SK-N-SH (cell line): Measurements from ENCODE around the gene LSP1. TPM values are rescaled to one million over a fixed set of nuclear protein-coding genes. Genes with fewer than 3 reads are reported as not detected.

Source experiments
- CTCF ChIA-PET: fragments of 300-600, 350-600 bp; formaldehyde crosslinking; extraction: SDS; loops from one replicate; lab custom pipeline; 2021; lab: Yijun Ruan, JAX
- POLR2A ChIA-PET: fragments of 350-600 bp; sonication (Branson Sonifier 250); formaldehyde crosslinking; extraction: SDS; loops from one replicate; lab custom pipeline; 2020; ENCODE audit warnings: antibody characterized with exemption, inconsistent platforms; lab: Yijun Ruan, JAX
- DNase-seq: peaks from one replicate; pipeline ENCODE4 v3.0.0; 2012
- H2AFZ ChIP-seq: fragments of 200-600 bp; sonication (generic); 2 replicates; pipeline ENCODE4 v1.8.1; 2016; ENCODE audit warnings: antibody characterized with exemption, mild to moderate bottlenecking, low read depth
- H3F3A ChIP-seq: fragments of 200-600 bp; sonication (generic); replicated peaks from 2 replicates; pipeline ENCODE3; 2016; ENCODE audit warnings: antibody characterized with exemption, mild to moderate bottlenecking; ENCODE audit not compliant: insufficient read depth
- H3K27ac ChIP-seq, 2 experiments: fragments of 200-500 bp in 1 of 2; fragments of 200-600 bp in 1 of 2; sonication (Bioruptor generic) in 1 of 2; sonication (generic), shearing (Covaris generic) in 1 of 2; 2 replicates each; pipeline versions ENCODE4 v1.5.1 to v1.6.1; 2014 to 2016; ENCODE audit warnings: low read depth in 2 of 2, inconsistent platforms in 1 of 2, low read length in 1 of 2, mild to moderate bottlenecking in 1 of 2, mixed read lengths in 1 of 2
- H3K27me3 ChIP-seq: fragments of 200-600 bp; sonication (generic), shearing (Covaris generic); 2 replicates; pipeline ENCODE4 v1.6.1; 2016; ENCODE audit warnings: mixed run types; ENCODE audit not compliant: insufficient read depth
- H3K36me3 ChIP-seq, 2 experiments: fragments of 200-500 bp in 1 of 2; fragments of 200-600 bp in 1 of 2; sonication (Bioruptor generic) in 1 of 2; sonication (generic) in 1 of 2; replicated peaks in 1 of 2; 2 replicates each; pipeline versions ENCODE3 to v1.5.1; 2014 to 2016; ENCODE audit warnings: low read length in 1 of 2, mild to moderate bottlenecking in 1 of 2; ENCODE audit not compliant: insufficient read depth in 2 of 2, control insufficient read depth in 1 of 2
- H3K4me1 ChIP-seq, 2 experiments: fragments of 200-500 bp in 1 of 2; fragments of 200-600 bp in 1 of 2; sonication (Bioruptor generic) in 1 of 2; sonication (generic), shearing (Covaris generic) in 1 of 2; 2 replicates each; pipeline versions ENCODE4 v1.5.1 to v1.6.1; 2014 to 2016; ENCODE audit warnings: low read depth in 1 of 2, low read length in 1 of 2, mixed run types in 1 of 2; ENCODE audit not compliant: insufficient read depth in 2 of 2, control insufficient read depth in 1 of 2
- H3K4me2 ChIP-seq: fragments of 200-600 bp; sonication (generic), shearing (Covaris generic); 2 replicates; pipeline ENCODE4 v1.6.1; 2017; ENCODE audit warnings: mixed run types
- H3K4me3 ChIP-seq, 2 experiments: fragments of 200-500 bp in 1 of 2; fragments of 200-600 bp in 1 of 2; sonication (Bioruptor generic) in 1 of 2; sonication (generic), shearing (Covaris generic) in 1 of 2; 2 replicates each; pipeline versions ENCODE4 v1.5.1 to v1.8.1; 2014 to 2016; ENCODE audit warnings: low read depth in 2 of 2, inconsistent platforms in 1 of 2, low read length in 1 of 2, mild to moderate bottlenecking in 1 of 2, mixed read lengths in 1 of 2, moderate library complexity in 1 of 2
- H3K79me2 ChIP-seq: fragments of 200-600 bp; sonication (generic); 2 replicates; pipeline ENCODE4 v1.8.1; 2017; ENCODE audit warnings: mild to moderate bottlenecking; ENCODE audit not compliant: insufficient read depth
- H3K9ac ChIP-seq: fragments of 200-600 bp; sonication (generic); 2 replicates; pipeline ENCODE4 v1.6.1; 2017; ENCODE audit warnings: mixed run types
- H3K9me2 ChIP-seq: fragments of 200-600 bp; sonication (generic); 2 replicates; pipeline ENCODE4 v1.6.1; 2017; ENCODE audit warnings: mixed run types
- H3K9me3 ChIP-seq: fragments of 200-600 bp; sonication (generic); 2 replicates; pipeline ENCODE4 v1.6.1; 2017; ENCODE audit warnings: mixed run types, mild to moderate bottlenecking, moderate library complexity
- H4K20me1 ChIP-seq: fragments of 200-600 bp; sonication (generic); 2 replicates; pipeline ENCODE4 v1.6.1; 2017; ENCODE audit warnings: mild to moderate bottlenecking, mixed run types; ENCODE audit not compliant: insufficient read depth
- FOSL2 ChIP-seq: IDR thresholded peaks from 2 replicates; pipeline ENCODE4 v1.4.0; 2012; ENCODE audit warnings: low read depth, mild to moderate bottlenecking, moderate library complexity, borderline replicate concordance
- GATA2 ChIP-seq: sonication (generic); formaldehyde crosslinking; IDR thresholded peaks from 2 replicates; pipeline ENCODE4 v1.5.0; 2020; ENCODE audit warnings: mild to moderate bottlenecking, missing genetic modification reagents
- RAD21 ChIP-seq: IDR thresholded peaks from 2 replicates; pipeline ENCODE4 v1.6.1; 2012; ENCODE audit warnings: mild to moderate bottlenecking, low read length
- YY1 ChIP-seq: IDR thresholded peaks from 2 replicates; pipeline ENCODE4 v1.4.0; 2012; ENCODE audit warnings: low read depth, mild to moderate bottlenecking
- WGBS: methylation state at CpG from one replicate; pipeline ENCODE4 v1.1.6; 2017; ENCODE audit warnings: low lambda C conversion rate; 5-methylcytosine and 5-hydroxymethylcytosine counted together
- polyA plus RNA-seq, 3 experiments: library from polyadenylated mRNA; depleted of rRNA; stranded (reverse); fragments of >200 nt; gene quantifications; 2 replicates each; pipeline ENCODE4 v1.2.3, GENCODE V29; 2012
- TF ChIP-seq, protein P1 (sequence below): IDR thresholded peaks from 2 replicates; pipeline ENCODE4 v1.4.0; 2012; ENCODE audit warnings: low read depth, borderline replicate concordance
- TF ChIP-seq, protein P2 (sequence below): fragments of 200-600 bp; sonication (generic); IDR thresholded peaks from 2 replicates; pipeline ENCODE4 v1.6.1; 2017; ENCODE audit warnings: antibody characterized with exemption, mild to moderate bottlenecking, moderate library complexity
- TF ChIP-seq, protein P3 (sequence below): fragments of 150-350 bp; IDR thresholded peaks from 2 replicates; pipeline ENCODE4 v1.6.1; 2016; ENCODE audit warnings: mild to moderate bottlenecking, low read depth, low read length
- TF ChIP-seq, protein P4 (sequence below): IDR thresholded peaks from 2 replicates; pipeline ENCODE4 v1.4.0; 2012; ENCODE audit warnings: low read depth

The LSP1 gene
- polyA plus RNA-seq, 1 of the 3 experiments (the other 2 are of a cell fraction): 0.38 TPM

DNA sequence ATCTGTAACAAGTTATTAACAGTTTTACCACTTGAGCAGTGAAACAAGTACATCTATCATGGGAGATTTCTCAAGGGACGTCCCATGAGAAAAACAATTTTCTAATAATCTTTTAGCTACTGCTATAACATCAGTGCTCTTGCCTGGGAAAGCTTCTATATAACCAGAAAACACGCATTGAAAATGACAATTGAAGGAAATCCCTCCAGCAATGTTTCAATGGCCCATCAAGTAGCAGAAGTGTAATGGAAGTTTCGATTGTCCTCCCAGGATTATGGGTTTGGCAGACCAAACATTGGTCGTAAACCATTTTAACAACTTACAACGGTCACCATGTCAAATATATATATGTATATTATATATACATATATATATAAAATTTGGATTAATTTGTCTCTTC, 46.8 kb downstream of the LSP1 start (continued):
- TF ChIP-seq, protein P1, sequence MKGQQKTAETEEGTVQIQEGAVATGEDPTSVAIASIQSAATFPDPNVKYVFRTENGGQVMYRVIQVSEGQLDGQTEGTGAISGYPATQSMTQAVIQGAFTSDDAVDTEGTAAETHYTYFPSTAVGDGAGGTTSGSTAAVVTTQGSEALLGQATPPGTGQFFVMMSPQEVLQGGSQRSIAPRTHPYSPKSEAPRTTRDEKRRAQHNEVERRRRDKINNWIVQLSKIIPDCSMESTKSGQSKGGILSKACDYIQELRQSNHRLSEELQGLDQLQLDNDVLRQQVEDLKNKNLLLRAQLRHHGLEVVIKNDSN: no peak
- TF ChIP-seq, all 33 proteins: peak for 0

DNA sequence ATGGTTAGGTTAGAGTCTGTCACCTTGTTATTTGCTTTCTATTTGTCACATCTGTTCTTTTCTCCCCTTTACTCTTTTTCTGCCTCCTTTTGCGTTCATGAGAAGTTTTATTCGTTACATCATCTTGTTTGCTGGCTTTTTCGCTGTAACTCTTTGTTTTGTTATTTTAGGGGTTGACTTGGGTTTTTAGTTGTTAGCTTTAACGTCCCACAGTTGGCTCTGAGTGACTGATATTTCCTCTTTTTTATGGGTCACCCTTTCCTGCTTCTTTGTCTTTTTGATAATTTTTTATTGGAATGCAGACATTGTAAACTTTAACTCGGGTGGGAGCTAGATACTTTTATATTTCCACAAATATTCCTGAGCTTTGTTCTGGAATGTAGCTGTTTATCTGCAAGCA, 53.3 kb downstream of the LSP1 start:
- H3K4me1 ChIP-seq: no peaks in the 10 kb centered on the region; a peak in 1 of 4 replicates
- no peak overlapping the region for H3K4me3 ChIP-seq
- no peaks in the 10 kb centered on the region for H4K20me1 ChIP-seq
- no peaks in the 10 kb centered on the region for H3K36me3 ChIP-seq
- peaks cover 22% of the 10 kb centered on the region; the same call in 1 of the 2 replicates for H3K27me3 ChIP-seq
- POLR2A ChIA-PET: no interaction called here
- CTCF ChIA-PET: interaction anchor here (1.2 to 3.4 kb wide), 4 partner anchors 24 to 246 kb away, joined by 3 to 12 read pairs (median 8); no protein-coding TSS in a partner anchor
- no peaks in the 10 kb centered on the region for H3F3A ChIP-seq
- H3K4me2 ChIP-seq: no peak overlapping the region
- H3K9ac ChIP-seq: no peak overlapping the region
- H3K9me3 ChIP-seq: no peaks in the 10 kb centered on the region
- H3K79me2 ChIP-seq: no peaks in the 10 kb centered on the region
- no peak overlapping the region for H3K27ac ChIP-seq
- 38% methylated on average over 5 of the region's 5 CpGs for WGBS
- no peaks in the 10 kb centered on the region for H3K9me2 ChIP-seq
- TF ChIP-seq, protein P2, sequence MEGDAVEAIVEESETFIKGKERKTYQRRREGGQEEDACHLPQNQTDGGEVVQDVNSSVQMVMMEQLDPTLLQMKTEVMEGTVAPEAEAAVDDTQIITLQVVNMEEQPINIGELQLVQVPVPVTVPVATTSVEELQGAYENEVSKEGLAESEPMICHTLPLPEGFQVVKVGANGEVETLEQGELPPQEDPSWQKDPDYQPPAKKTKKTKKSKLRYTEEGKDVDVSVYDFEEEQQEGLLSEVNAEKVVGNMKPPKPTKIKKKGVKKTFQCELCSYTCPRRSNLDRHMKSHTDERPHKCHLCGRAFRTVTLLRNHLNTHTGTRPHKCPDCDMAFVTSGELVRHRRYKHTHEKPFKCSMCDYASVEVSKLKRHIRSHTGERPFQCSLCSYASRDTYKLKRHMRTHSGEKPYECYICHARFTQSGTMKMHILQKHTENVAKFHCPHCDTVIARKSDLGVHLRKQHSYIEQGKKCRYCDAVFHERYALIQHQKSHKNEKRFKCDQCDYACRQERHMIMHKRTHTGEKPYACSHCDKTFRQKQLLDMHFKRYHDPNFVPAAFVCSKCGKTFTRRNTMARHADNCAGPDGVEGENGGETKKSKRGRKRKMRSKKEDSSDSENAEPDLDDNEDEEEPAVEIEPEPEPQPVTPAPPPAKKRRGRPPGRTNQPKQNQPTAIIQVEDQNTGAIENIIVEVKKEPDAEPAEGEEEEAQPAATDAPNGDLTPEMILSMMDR: no peak
- TF ChIP-seq, protein P3, sequence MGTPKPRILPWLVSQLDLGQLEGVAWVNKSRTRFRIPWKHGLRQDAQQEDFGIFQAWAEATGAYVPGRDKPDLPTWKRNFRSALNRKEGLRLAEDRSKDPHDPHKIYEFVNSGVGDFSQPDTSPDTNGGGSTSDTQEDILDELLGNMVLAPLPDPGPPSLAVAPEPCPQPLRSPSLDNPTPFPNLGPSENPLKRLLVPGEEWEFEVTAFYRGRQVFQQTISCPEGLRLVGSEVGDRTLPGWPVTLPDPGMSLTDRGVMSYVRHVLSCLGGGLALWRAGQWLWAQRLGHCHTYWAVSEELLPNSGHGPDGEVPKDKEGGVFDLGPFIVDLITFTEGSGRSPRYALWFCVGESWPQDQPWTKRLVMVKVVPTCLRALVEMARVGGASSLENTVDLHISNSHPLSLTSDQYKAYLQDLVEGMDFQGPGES: no peak
- no peak for TF ChIP-seq RAD21
- no peak for TF ChIP-seq FOSL2
- DNase-seq: no peak
- H2AFZ ChIP-seq: no peak overlapping the region

DNA sequence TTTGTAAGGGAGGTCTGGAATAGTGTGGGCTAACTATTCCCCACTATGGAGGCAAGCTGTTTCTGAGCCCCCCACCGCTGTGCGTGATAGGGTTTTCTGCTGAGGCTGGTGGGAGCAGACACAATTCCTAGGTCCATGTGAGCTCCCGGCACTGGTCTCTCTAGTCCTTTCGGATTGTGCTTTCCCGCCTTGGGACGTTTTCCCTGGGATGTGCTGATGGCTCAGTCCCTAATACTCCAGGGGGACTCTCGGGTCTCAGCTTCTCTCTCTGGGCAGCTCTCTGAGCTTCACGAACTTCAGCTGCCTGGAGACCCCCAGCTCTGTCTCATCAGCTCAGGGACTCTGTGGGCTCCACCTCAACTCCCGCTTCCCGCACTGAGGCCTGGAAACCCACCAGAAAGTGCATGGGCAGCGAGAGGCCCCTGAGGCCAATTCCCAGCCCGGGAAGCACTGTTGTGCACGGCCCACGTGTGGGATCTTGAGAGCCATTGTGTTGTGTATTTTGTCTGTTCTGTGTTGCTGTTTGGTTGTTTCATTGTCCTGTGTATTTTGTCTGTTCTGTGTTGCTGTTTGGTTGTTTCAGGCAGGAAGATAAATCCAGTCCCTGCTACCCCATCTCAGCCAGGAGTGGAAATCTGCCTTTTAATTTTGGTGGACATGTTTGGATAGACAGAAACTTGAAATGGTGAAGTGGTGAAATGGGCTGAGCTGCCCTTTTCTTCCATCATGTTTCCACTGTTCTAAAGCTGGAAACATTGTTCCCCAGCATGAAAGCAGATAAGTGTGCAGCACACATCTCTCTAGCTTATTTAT, 53.9 kb downstream of the LSP1 start:
- Histone ChIP-seq H3K4me3 (no peak overlapping the region), H3K9ac (no peak overlapping the region), H3K9me2 (no peaks in the 10 kb centered on the region), H2AFZ (no peak overlapping the region), H4K20me1 (no peaks in the 10 kb centered on the region), H3K9me3 (no peaks in the 10 kb centered on the region), H3K27me3 (0 out of 2 replicates have a peak, but pooled peaks cover 22% of the 10 kb centered on the region), H3F3A (no peaks in the 10 kb centered on the region), H3K4me1 (no peaks in the 10 kb centered on the region; a peak in 1 of 4 replicates), H3K27ac (no peak overlapping the region), H3K4me2 (no peak overlapping the region), H3K79me2 (no peaks in the 10 kb centered on the region), H3K36me3 (no peaks in the 10 kb centered on the region)
- POLR2A ChIA-PET: no interaction called here
- WGBS: 64% methylated on average over 11 of the region's 14 CpGs
- TF ChIP-seq, protein P4, sequence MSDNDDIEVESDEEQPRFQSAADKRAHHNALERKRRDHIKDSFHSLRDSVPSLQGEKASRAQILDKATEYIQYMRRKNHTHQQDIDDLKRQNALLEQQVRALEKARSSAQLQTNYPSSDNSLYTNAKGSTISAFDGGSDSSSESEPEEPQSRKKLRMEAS: no peak
- no peak for TF ChIP-seq GATA2 (CRISPR knock-in tag)
- no peak for TF ChIP-seq YY1
- DNase-seq: no peak
- CTCF ChIA-PET: interaction anchor here (1.2 to 5.1 kb wide), 5 partner anchors 9 to 245 kb away, joined by 3 to 16 read pairs (median 11); no protein-coding TSS in a partner anchor
